A673 (cell line): ENCODE data around the gene LGALS14. TPM values are rescaled to one million over a fixed set of nuclear protein-coding genes. Genes with fewer than 3 reads are reported as not detected.

Experiments
- BruUV-seq: library from RNA; stranded (reverse); fragments of 400-500 nt; replicated peaks from 2 replicates; lab custom pipeline; 2021; lab: Mats Ljungman, UMichigan
- CTCF ChIA-PET: fragments of 300-600 bp; sonication (Branson Sonifier 250); formaldehyde crosslinking; loops from one replicate; lab custom pipeline; 2022; ENCODE audit warnings: antibody characterized with exemption; lab: Charles Lee
- POLR2A ChIA-PET: fragments of 300-600 bp; sonication (Branson Sonifier 250); formaldehyde crosslinking; loops from one replicate; lab custom pipeline; 2022; ENCODE audit warnings: antibody characterized with exemption; ENCODE audit not compliant: low non-redundant PET; lab: Charles Lee
- DNase-seq: peaks from one replicate; pipeline ENCODE4 v3.0.0-alpha.2; 2015; ENCODE audit warnings: low spot score
- H3K27ac ChIP-seq: fragments of 200-600 bp; sonication (generic); 2 replicates; pipeline ENCODE4 v1.5.1; 2016; ENCODE audit warnings: mixed run types, low read depth, mild to moderate bottlenecking, mixed read lengths, antibody characterized with exemption, low read length; ENCODE audit not compliant: poor library complexity, severe bottlenecking
- H3K27me3 ChIP-seq: fragments of 200-600 bp; sonication (generic); replicated peaks from 2 replicates; pipeline ENCODE4 v1.6.1; 2017; ENCODE audit warnings: mixed run types, low read depth, mild to moderate bottlenecking, mixed read lengths, antibody characterized with exemption, low read length; ENCODE audit not compliant: insufficient read depth, poor library complexity
- H3K36me3 ChIP-seq: fragments of 200-600 bp; sonication (generic); 2 replicates; pipeline ENCODE4 v1.6.1; 2016; ENCODE audit warnings: mixed run types, mild to moderate bottlenecking, mixed read lengths, antibody characterized with exemption, low read length; ENCODE audit not compliant: insufficient read depth, poor library complexity, severe bottlenecking
- H3K4me1 ChIP-seq: fragments of 200-600 bp; sonication (generic); 2 replicates; pipeline ENCODE4 v1.6.1; 2017; ENCODE audit warnings: mixed run types, mild to moderate bottlenecking, mixed read lengths, antibody characterized with exemption, low read length; ENCODE audit not compliant: insufficient read depth, poor library complexity, severe bottlenecking
- H3K4me3 ChIP-seq: fragments of 200-600 bp; sonication (generic); 2 replicates; pipeline ENCODE4 v1.5.1; 2016; ENCODE audit warnings: low read depth, mixed run types, mild to moderate bottlenecking, mixed read lengths, low read length; ENCODE audit not compliant: poor library complexity, severe bottlenecking
- H3K9me3 ChIP-seq: fragments of 200-600 bp; sonication (generic); 2 replicates; pipeline ENCODE4 v1.6.1; 2016; ENCODE audit warnings: mixed run types, low read depth, mild to moderate bottlenecking, mixed read lengths, antibody characterized with exemption, low read length; ENCODE audit not compliant: poor library complexity, severe bottlenecking
- CTCF ChIP-seq: fragments of 300-800, 200-600 bp; sonication (generic); conservative IDR thresholded peaks from 2 replicates; pipeline ENCODE4 v1.5.1; 2017; ENCODE audit warnings: low read depth, mild to moderate bottlenecking, antibody characterized with exemption, low read length, moderate library complexity, mixed read lengths
- EZH2 ChIP-seq: fragments of 200-600 bp; sonication (generic); IDR thresholded peaks from 2 replicates; pipeline ENCODE4 v1.6.1; 2017; ENCODE audit warnings: borderline replicate concordance, low read depth, mild to moderate bottlenecking, mixed read lengths, antibody characterized with exemption, low read length; ENCODE audit not compliant: poor library complexity, severe bottlenecking
- intact Hi-C: fragments of 100-400 bp; cut with micrococcal nuclease; formaldehyde crosslinking; loops from one replicate; pipeline ENCODE4 v1.10.0; 2022; ENCODE audit not compliant: unreplicated experiment
- total RNA-seq: library from RNA; stranded (reverse); gene quantifications from 2 replicates; pipeline ENCODE4 v1.2.3, GENCODE V29; 2021

LGALS14 gene
- total RNA-seq, 1 experiment from 2014 or later = not detected

- no peak for TF ChIP-seq EZH2
- no peak for TF ChIP-seq CTCF
- Histone ChIP-seq H3K36me3 (no peaks in the 10 kb centered on the region), H3K27ac (no peak overlapping the region), H3K4me3 (no peak overlapping the region), H3K27me3 (peaks cover 59% of the 10 kb centered on the region), H3K4me1 (no peaks in the 10 kb centered on the region), H3K9me3 (no peaks in the 10 kb centered on the region)
- BruUV-seq = no TSS peak
- ChIA-PET POLR2A (no interaction called here), CTCF (no interaction called here)
- intact Hi-C loops = no loop called here
- no peak for DNase-seq
Observed at GRCh38 chr19:39745643-39746042, 41.4 kb downstream of the LGALS14 start.

- BruUV-seq = no TSS peak
- CTCF ChIA-PET = no interaction called here
- H3K27ac ChIP-seq = no peak overlapping the region
- no peaks in the 10 kb centered on the region for H3K4me1 ChIP-seq
- no peaks in the 10 kb centered on the region for H3K9me3 ChIP-seq
- H3K27me3 ChIP-seq = peaks cover 69% of the 10 kb centered on the region
- POLR2A ChIA-PET = no interaction called here
- intact Hi-C loops = no loop called here
- no peak for TF ChIP-seq CTCF
- no peak for TF ChIP-seq EZH2
- no peaks in the 10 kb centered on the region for H3K36me3 ChIP-seq
- H3K4me3 ChIP-seq = no peak overlapping the region
- no peak for DNase-seq
Observed at GRCh38 chr19:39746836-39747529, 42.7 kb downstream of the LGALS14 start.

- no peak overlapping the region for H3K27ac ChIP-seq
- no peak for DNase-seq
- no peak overlapping the region for H3K4me3 ChIP-seq
- intact Hi-C loops = no loop called here
- ChIA-PET POLR2A (no interaction called here), CTCF (no interaction called here)
- TF ChIP-seq CTCF (no peak), EZH2 (no peak)
- H3K9me3 ChIP-seq = no peaks in the 10 kb centered on the region
- no peaks in the 10 kb centered on the region for H3K4me1 ChIP-seq
- no peaks in the 10 kb centered on the region for H3K36me3 ChIP-seq
- BruUV-seq = no TSS peak
- peaks cover 67% of the 10 kb centered on the region for H3K27me3 ChIP-seq
Observed at GRCh38 chr19:39749981-39750380, 45.7 kb downstream of the LGALS14 start.
